Measurements from ENCODE around the gene HHIPL1. TPM values are rescaled to one million over a fixed set of nuclear protein-coding genes. Genes with fewer than 3 reads are reported as not detected.

The HHIPL1 gene
- total RNA-seq, 1 donor from 2014 or later: 0.86 TPM

GRCh38 chr14:99687284-99688209 lies 42.6 kb downstream of the HHIPL1 start:
- H3K27ac ChIP-seq (ENCODE audit: low read depth, low read length): no peak overlapping the region
- no peak overlapping the region for H3K9ac ChIP-seq (ENCODE audit: low read length)
- H3K9me3 ChIP-seq (ENCODE audit: insufficient read depth, low read depth, low read length): no peaks in the 10 kb centered on the region
- DNase-seq (ENCODE audit: low read depth) (no peak), FAIRE-seq (no peak)
- Mint-ChIP-seq H3K27ac (ENCODE audit: unreplicated experiment) (no peak overlapping the region), H3K9me3 (ENCODE audit: unreplicated experiment) (peaks cover 3% of the 10 kb centered on the region), H3K4me3 (ENCODE audit: unreplicated experiment) (no peak overlapping the region), H3K27me3 (ENCODE audit: low read depth, unreplicated experiment) (peaks cover 56% of the 10 kb centered on the region), H3K36me3 (ENCODE audit: low read depth, unreplicated experiment) (no peaks in the 10 kb centered on the region), H3K4me1 (ENCODE audit: low read depth, unreplicated experiment) (no peaks in the 10 kb centered on the region)
- no peaks in the 10 kb centered on the region for H3K36me3 ChIP-seq (ENCODE audit: insufficient read depth, low read length)
- H3K4me2 ChIP-seq (ENCODE audit: low read length): no peak overlapping the region
- TF ChIP-seq EZH2 (IDR thresholded peaks at IDR 0.05; ENCODE audit: insufficient read depth, low read length): no peak
- TF ChIP-seq, protein P1, sequence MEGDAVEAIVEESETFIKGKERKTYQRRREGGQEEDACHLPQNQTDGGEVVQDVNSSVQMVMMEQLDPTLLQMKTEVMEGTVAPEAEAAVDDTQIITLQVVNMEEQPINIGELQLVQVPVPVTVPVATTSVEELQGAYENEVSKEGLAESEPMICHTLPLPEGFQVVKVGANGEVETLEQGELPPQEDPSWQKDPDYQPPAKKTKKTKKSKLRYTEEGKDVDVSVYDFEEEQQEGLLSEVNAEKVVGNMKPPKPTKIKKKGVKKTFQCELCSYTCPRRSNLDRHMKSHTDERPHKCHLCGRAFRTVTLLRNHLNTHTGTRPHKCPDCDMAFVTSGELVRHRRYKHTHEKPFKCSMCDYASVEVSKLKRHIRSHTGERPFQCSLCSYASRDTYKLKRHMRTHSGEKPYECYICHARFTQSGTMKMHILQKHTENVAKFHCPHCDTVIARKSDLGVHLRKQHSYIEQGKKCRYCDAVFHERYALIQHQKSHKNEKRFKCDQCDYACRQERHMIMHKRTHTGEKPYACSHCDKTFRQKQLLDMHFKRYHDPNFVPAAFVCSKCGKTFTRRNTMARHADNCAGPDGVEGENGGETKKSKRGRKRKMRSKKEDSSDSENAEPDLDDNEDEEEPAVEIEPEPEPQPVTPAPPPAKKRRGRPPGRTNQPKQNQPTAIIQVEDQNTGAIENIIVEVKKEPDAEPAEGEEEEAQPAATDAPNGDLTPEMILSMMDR (IDR thresholded peaks at IDR 0.05; ENCODE audit: insufficient read depth, low read depth, low read length): peak; percentile 44
- H3K27me3 ChIP-seq (ENCODE audit: insufficient read depth, low read length): peaks cover 5% of the 10 kb centered on the region
- H3K4me3 ChIP-seq (ENCODE audit: insufficient read depth, low read depth, low read length): no peak overlapping the region
- no peaks in the 10 kb centered on the region for H3K79me2 ChIP-seq (ENCODE audit: insufficient read depth, low read length)
- no peaks in the 10 kb centered on the region for H4K20me1 ChIP-seq (ENCODE audit: insufficient read depth, low read length)
- no peak overlapping the region for H2AFZ ChIP-seq (ENCODE audit: low read depth, low read length)
- peaks cover 5% of the 10 kb centered on the region for H3K4me1 ChIP-seq (ENCODE audit: insufficient read depth, low read length)

DNA sequence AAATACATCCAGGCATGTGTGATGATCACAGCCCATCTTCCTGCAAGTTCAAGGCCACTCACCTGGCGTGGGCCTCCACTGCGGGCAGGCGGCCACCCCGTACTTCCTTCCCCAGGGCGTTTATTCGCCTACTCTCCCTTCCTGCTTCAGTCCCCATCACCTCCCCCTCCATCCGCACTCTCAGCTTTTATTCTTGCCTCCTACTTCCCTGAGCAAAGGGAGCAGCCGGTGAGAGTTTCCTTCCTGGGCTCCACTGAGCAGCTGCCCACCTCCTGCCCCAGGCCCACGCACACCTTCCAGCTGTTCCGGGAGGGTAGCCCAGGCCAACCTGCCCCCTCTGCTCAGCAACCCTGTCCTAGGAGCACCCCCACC lies 43.3 kb downstream of the HHIPL1 start:
- Mint-ChIP-seq H3K4me1 (ENCODE audit: low read depth, unreplicated experiment) (no peaks in the 10 kb centered on the region), H3K4me3 (ENCODE audit: unreplicated experiment) (no peak overlapping the region), H3K27me3 (ENCODE audit: low read depth, unreplicated experiment) (peaks cover 55% of the 10 kb centered on the region), H3K9me3 (ENCODE audit: unreplicated experiment) (peaks cover 3% of the 10 kb centered on the region), H3K36me3 (ENCODE audit: low read depth, unreplicated experiment) (no peaks in the 10 kb centered on the region), H3K27ac (ENCODE audit: unreplicated experiment) (no peak overlapping the region)
- DNase-seq (ENCODE audit: low read depth) (no peak), FAIRE-seq (no peak)
- Histone ChIP-seq H3K4me2 (ENCODE audit: low read length) (no peak overlapping the region), H3K36me3 (ENCODE audit: insufficient read depth, low read length) (no peaks in the 10 kb centered on the region), H3K9ac (ENCODE audit: low read length) (no peak overlapping the region), H3K4me3 (ENCODE audit: insufficient read depth, low read depth, low read length) (no peak overlapping the region), H3K4me1 (ENCODE audit: insufficient read depth, low read length) (peaks cover 1% of the 10 kb centered on the region), H3K27me3 (ENCODE audit: insufficient read depth, low read length) (peaks cover 5% of the 10 kb centered on the region), H2AFZ (ENCODE audit: low read depth, low read length) (no peak overlapping the region), H4K20me1 (ENCODE audit: insufficient read depth, low read length) (no peaks in the 10 kb centered on the region), H3K9me3 (ENCODE audit: insufficient read depth, low read depth, low read length) (no peaks in the 10 kb centered on the region), H3K27ac (ENCODE audit: low read depth, low read length) (no peak overlapping the region), H3K79me2 (ENCODE audit: insufficient read depth, low read length) (no peaks in the 10 kb centered on the region)
- TF ChIP-seq, protein P1 (IDR thresholded peaks at IDR 0.05; ENCODE audit: insufficient read depth, low read depth, low read length): no peak
- no peak for TF ChIP-seq EZH2 (IDR thresholded peaks at IDR 0.05; ENCODE audit: insufficient read depth, low read length)

DNA sequence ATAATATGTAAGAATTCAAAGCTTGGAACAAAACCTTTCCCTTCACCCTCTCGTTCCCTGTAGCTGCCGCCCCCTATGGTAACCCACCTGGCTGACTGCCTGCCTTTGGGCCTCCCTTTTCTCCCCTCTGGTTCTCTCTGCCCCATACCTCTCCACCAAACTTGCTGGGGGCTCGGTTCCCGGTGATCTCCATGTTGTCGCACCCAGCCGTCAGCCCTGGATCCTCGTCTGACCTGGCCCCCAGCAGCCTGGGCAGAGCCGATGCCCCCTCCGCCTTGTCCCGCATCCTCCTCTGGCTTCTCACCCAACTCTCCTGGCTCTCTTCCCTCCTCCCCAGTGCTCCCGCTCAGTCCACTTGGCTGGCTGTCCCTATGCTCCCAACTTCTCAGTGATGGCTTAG lies 43.7 kb downstream of the HHIPL1 start:
- Histone ChIP-seq H3K36me3 (ENCODE audit: insufficient read depth, low read length) (no peaks in the 10 kb centered on the region), H3K79me2 (ENCODE audit: insufficient read depth, low read length) (no peaks in the 10 kb centered on the region), H2AFZ (ENCODE audit: low read depth, low read length) (no peak overlapping the region), H3K4me1 (ENCODE audit: insufficient read depth, low read length) (no peaks in the 10 kb centered on the region), H3K4me2 (ENCODE audit: low read length) (no peak overlapping the region), H4K20me1 (ENCODE audit: insufficient read depth, low read length) (no peaks in the 10 kb centered on the region), H3K9me3 (ENCODE audit: insufficient read depth, low read depth, low read length) (no peaks in the 10 kb centered on the region), H3K27ac (ENCODE audit: low read depth, low read length) (no peak overlapping the region), H3K4me3 (ENCODE audit: insufficient read depth, low read depth, low read length) (no peak overlapping the region), H3K27me3 (ENCODE audit: insufficient read depth, low read length) (peaks cover 5% of the 10 kb centered on the region), H3K9ac (ENCODE audit: low read length) (no peak overlapping the region)
- Mint-ChIP-seq H3K36me3 (ENCODE audit: low read depth, unreplicated experiment) (no peaks in the 10 kb centered on the region), H3K27me3 (ENCODE audit: low read depth, unreplicated experiment) (peaks cover 55% of the 10 kb centered on the region), H3K4me3 (ENCODE audit: unreplicated experiment) (no peak overlapping the region), H3K27ac (ENCODE audit: unreplicated experiment) (no peak overlapping the region), H3K9me3 (ENCODE audit: unreplicated experiment) (peaks cover 3% of the 10 kb centered on the region), H3K4me1 (ENCODE audit: low read depth, unreplicated experiment) (no peaks in the 10 kb centered on the region)
- no peak for TF ChIP-seq EZH2 (IDR thresholded peaks at IDR 0.05; ENCODE audit: insufficient read depth, low read length)
- TF ChIP-seq, protein P1 (IDR thresholded peaks at IDR 0.05; ENCODE audit: insufficient read depth, low read depth, low read length): no peak
- FAIRE-seq (no peak), DNase-seq (ENCODE audit: low read depth) (no peak)
